LNCAP (cell line): ENCODE data around the gene DISP2.

ENCODE experiments used
- TF ChIP-seq, protein P1 (sequence below): fragments of 450-650 bp; IDR thresholded peaks from 2 replicates; pipeline ENCODE4 v1.5.1; 2017; ENCODE audit warnings: mild to moderate bottlenecking

Gene DISP2

GRCh38 chr15:40381818-40382529 is 24.0 kb downstream of the DISP2 start:
- TF ChIP-seq, protein P1, sequence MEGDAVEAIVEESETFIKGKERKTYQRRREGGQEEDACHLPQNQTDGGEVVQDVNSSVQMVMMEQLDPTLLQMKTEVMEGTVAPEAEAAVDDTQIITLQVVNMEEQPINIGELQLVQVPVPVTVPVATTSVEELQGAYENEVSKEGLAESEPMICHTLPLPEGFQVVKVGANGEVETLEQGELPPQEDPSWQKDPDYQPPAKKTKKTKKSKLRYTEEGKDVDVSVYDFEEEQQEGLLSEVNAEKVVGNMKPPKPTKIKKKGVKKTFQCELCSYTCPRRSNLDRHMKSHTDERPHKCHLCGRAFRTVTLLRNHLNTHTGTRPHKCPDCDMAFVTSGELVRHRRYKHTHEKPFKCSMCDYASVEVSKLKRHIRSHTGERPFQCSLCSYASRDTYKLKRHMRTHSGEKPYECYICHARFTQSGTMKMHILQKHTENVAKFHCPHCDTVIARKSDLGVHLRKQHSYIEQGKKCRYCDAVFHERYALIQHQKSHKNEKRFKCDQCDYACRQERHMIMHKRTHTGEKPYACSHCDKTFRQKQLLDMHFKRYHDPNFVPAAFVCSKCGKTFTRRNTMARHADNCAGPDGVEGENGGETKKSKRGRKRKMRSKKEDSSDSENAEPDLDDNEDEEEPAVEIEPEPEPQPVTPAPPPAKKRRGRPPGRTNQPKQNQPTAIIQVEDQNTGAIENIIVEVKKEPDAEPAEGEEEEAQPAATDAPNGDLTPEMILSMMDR: no peak

DNA sequence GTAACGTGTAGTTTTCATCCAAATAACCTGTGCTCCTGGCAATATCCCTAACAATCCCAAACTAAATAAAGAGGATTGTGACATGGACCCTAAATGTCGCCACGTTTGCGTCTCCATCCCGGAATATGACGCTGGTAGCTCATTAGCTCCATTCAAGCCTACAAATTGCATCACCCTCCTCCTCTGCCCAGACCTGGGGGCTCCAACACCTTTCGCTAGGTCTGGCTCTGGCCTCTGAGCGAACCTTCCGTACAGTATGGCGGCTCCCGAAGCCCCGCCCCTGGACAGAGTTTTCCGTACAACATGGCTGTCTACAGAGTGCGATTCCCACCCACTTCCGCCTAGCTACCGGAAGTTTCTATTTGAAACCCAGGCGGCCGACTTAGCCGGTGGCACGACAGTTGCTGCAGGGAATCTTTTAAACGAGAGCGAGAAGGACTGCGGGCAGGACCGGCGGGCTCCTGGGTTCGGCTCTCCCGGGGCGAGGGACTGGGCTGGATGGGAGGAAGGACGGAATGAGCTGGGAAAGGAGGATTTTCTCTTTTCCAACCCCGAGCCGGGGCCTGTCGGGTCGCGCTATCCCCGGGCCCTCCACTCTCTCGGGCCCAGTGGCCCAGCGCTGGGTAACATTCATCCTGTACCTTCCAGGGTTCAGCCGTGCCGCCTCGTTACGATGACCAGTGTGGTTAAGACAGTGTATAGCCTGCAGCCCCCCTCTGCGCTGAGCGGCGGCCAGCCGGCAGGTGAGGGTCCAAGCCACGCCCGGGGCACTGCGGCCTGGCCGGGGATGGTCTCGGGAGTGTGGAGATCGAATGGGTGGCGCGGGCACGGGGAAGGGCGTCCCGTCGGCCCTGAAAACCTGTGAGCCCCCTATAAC is 24.8 kb downstream of the DISP2 start, which contains the start of gene KNSTRN:
Gene KNSTRN, plus strand, starts transcription at position 142 of the 877 bp plus-strand sequence. Its CDS starts 115 bp downstream, at position 257.
- TF ChIP-seq, protein P1: no peak

DNA sequence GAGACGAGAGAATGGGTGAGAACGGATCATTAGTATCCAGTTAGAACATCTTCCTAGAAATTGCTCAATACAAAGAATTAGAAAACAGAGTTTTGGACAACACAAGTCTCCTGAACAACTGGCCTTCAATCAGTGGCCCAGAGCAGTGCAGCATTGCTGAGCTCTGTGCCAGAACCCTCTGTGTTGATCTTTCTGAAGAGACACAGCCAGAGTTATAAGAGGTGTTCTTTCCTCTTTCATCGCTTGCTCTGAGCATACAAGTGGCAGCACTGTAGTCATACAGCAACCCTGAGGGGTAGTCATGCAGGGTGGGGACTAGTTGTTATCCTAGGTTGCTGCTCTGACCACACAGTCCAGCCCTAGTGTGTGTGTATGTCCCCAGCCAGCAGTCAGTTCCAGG is 28.5 kb downstream of the DISP2 start:
- TF ChIP-seq, protein P1: no peak

DNA sequence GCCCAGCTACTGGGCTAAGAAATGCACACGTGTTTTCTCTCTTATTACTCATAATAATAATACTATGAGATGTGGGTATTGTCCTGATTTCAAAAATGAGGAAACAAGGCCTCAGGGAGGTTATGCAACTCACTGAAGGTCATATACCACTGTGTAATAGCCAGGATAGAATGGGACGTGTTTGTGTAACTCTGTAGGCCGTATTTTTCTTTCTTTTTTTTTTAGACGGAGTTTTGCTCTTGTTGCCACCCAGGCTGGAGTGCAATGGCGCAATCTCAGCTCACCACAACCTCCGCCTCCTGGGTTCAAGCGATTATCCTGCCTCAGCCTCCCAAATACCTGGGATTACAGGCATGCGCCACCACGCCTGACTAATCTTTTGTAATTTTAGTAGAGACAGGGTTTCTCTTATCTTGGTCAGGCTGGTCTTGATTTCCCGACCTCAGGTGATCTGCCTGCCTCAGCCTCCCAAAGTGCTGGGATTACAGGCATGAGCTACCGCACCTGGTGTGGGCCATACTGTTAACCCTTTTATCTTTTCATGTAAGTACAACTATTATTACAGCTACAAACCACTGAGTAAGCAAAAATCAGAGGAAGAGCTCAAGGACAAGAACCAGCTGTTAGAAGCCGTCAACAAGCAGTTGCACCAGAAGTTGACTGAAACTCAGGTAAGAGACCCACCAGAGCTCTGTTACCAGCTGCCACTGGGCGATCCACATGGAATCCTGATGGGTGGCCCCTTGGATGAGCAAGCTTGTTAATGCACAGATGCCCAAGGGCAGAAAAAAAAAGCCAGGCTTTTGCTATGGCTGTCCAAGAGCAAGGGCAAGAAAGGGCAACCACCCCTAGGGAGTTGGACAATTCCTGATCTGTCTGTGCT is 31.2 kb downstream of the DISP2 start:
- TF ChIP-seq, protein P1: no peak

GRCh38 chr15:40389824-40390595 is 32.0 kb downstream of the DISP2 start:
- TF ChIP-seq, protein P1: no peak

- TF ChIP-seq, protein P1: no peak
These were observed 35.2 kb downstream of the DISP2 start for GRCh38 chr15:40392986-40393948.
